Erythroblast (primary cell): ENCODE data around the gene CDA.

ENCODE experiments used
- GATA1 ChIP-seq: IDR thresholded peaks from 2 replicates; pipeline ENCODE4 v1.6.1; 2011; ENCODE audit warnings: low read depth, mild to moderate bottlenecking, control low read depth, low read length, moderate library complexity
- POLR2A ChIP-seq: IDR thresholded peaks from 2 replicates; pipeline ENCODE4 v1.6.1; 2011; ENCODE audit warnings: mild to moderate bottlenecking, low read length

DNA sequence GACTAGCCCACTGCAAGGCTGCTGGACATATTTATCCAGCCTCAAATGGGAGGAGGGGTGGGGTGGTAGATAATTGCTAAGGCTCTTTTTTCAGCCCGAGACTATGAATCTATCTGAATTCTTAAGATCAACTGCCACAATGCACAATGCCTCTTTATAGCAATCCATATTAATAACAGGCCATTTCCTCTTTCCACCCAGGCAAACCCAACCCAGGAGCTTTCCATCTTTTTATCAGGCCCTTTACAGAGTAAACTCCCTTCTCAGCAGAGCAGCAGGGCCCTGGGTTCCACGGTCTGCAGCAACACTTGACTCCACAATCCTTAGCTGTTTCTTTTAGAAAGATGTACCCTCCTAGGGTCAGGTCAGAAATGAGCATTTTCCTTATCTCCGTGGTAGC is 71.5 kb downstream of the CDA start:
- TF ChIP-seq POLR2A (no peak), GATA1 (no peak)
